HG03571 (cell line): ENCODE data around the gene LANCL1.
A peak's percentile ranks its signal among the peaks of the same experiment; 100 is the strongest.

Experiments used
- ATAC-seq: cut with Tn5 transposase; IDR thresholded peaks from one replicate; pipeline ENCODE4 v1.9.1; 2021; ENCODE audit not compliant: unreplicated experiment

Gene LANCL1

GRCh38 chr2:210412660-210413059, 63.9 kb downstream of the LANCL1 start:
- no peak for ATAC-seq

- ATAC-seq: no peak
Measured at GRCh38 chr2:210410542-210410941, 66.0 kb downstream of the LANCL1 start.

DNA sequence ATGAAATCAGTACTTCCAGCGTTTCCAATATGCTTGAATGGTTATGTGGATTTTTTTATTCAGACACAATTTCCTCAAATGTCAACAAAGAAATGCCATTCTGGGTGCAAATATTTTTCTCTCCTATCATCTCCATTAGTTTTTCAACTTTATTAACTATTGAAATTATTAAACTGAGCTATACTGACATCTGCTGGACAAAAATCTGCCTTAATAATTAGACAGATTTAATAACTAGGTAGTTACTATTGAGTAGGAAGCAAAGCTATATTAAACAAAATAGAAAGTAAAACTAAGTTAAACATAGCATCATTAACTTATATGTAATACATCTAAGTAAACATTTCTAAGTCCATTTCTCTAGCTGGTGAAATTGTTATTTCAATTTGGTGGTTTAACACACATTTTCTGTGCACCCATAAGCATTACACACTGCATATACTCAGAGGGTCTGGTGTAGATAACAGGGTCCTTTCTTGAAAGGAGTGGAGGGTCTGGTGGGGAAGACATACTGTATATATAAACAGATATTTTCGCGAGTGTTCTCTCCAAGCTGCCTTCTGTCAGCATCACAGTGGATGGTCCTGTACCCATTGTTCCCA, 77.0 kb downstream of the LANCL1 start:
- peak; percentile 64 for ATAC-seq

- ATAC-seq: no peak
Measured at GRCh38 chr2:210392469-210392881, 84.1 kb downstream of the LANCL1 start.

GRCh38 chr2:210389856-210390255, 86.7 kb downstream of the LANCL1 start:
- ATAC-seq: no peak

GRCh38 chr2:210388148-210388547, 88.4 kb downstream of the LANCL1 start:
- ATAC-seq: no peak

GRCh38 chr2:210387074-210387473, 89.5 kb downstream of the LANCL1 start:
- ATAC-seq: no peak
